CMK (cell line): ENCODE results near the gene WASF2.
"Not testable (repeated sequence)": the region's sequence is repeated elsewhere in the genome, so short reads cannot be mapped to it uniquely, and the experiment has no call there.

Source experiments
- DNase-seq: peaks from one replicate; pipeline ENCODE4 v3.0.0-alpha.2; 2010; ENCODE audit warnings: low read depth

Gene WASF2, protein sequence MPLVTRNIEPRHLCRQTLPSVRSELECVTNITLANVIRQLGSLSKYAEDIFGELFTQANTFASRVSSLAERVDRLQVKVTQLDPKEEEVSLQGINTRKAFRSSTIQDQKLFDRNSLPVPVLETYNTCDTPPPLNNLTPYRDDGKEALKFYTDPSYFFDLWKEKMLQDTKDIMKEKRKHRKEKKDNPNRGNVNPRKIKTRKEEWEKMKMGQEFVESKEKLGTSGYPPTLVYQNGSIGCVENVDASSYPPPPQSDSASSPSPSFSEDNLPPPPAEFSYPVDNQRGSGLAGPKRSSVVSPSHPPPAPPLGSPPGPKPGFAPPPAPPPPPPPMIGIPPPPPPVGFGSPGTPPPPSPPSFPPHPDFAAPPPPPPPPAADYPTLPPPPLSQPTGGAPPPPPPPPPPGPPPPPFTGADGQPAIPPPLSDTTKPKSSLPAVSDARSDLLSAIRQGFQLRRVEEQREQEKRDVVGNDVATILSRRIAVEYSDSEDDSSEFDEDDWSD

DNA sequence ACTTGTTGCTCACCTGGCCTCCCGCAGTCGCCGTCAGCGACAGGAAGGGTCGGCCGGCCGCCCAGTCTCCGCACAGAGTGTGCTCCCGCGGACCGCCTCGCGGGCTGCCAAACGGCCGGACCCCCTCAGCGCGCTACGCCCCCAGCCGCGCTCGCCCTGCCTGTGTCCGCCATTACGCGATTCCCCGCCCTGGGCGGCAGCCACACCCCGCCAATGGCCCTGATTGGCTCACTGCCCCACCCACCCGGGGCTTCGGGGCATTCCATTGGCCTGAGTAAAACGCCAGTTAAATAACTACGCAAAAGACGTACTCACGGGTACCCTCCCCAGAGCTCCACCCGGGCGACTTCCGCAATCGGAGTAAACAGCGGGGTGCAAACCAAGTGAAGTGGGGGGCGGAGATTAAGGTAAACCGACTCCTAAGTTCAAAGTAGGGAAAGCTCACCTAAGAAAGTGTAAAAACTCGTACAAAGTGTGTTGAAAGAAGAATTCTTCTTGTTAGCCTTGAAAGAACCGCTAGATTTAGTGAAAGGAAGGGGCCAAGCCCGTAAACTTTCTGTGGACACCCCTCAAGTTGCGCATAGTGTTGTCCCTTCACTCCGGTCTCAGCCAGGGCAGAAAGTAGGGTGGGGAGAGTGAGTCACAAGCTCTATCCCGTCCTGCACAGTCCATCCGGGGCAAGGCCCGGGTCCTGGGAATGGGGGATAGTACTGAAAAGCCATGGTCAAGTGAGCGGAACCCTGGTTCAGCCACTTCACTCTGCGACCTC, at the start of gene WASF2:
Gene WASF2, minus strand, starts transcription at position 195 of the 769 bp plus-strand sequence. CDS start 61,277 bp downstream, outside the sequence.
- peak; percentile 96 for DNase-seq

DNA sequence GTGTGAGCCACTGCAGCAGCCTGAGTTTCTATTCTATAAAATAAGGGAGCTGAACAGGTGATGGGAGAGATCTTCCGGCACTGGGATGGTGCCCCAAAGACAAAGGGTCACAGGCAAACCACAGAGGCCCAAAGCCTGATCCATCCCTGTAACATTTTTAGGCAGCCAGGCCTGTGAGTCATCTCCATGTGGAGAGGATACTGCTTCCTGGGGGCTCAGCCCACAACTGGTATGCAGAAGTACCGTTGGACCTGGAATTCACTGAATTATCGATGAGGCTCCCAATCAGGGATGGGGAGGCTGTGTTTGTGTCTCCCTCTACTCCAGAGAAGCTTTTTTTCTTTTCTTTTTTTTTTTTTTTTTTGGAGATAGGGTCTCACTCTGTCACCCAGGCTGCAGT, 48.8 kb upstream of the WASF2 start:
- no peak for DNase-seq

DNA sequence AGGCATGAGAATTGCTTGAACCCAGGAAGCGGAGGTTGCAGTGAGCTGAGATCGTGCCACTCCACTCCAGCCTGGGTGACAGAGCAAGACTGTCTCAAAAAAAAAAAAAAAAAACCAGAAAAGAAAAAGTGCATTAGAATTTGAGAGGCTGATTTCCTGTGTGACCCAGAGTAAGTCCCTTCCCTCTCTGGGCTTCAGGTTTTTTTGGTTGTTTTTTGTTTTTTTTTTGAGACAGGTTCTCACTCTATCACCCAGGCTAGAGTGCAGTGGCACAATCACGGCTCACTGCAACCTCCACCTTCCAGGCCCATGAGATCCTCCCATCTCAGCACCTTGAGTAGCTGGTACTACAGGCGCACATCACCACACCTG, 48.3 kb upstream of the WASF2 start:
- not testable (repeated sequence) for DNase-seq

DNA sequence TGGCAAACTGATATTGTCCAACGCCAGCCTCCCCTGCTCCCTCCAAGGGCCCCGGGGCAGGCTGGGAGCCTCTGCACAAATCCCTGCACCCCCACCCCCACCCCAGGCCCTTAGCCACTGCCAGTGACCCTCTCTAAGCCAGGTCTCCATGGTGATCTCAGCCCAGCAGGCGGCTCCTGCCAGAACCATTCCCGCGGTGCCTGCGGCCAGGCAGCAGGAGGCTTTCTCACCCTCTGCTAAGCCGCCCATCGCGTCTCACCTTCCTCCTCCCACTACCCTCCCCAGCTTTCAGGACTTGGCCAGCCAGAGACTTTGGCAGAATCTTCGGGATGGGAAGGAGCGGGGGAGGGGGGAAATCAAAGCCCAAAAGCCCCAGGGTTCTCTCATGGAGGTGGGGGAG, 46.8 kb upstream of the WASF2 start:
- no peak for DNase-seq

DNA sequence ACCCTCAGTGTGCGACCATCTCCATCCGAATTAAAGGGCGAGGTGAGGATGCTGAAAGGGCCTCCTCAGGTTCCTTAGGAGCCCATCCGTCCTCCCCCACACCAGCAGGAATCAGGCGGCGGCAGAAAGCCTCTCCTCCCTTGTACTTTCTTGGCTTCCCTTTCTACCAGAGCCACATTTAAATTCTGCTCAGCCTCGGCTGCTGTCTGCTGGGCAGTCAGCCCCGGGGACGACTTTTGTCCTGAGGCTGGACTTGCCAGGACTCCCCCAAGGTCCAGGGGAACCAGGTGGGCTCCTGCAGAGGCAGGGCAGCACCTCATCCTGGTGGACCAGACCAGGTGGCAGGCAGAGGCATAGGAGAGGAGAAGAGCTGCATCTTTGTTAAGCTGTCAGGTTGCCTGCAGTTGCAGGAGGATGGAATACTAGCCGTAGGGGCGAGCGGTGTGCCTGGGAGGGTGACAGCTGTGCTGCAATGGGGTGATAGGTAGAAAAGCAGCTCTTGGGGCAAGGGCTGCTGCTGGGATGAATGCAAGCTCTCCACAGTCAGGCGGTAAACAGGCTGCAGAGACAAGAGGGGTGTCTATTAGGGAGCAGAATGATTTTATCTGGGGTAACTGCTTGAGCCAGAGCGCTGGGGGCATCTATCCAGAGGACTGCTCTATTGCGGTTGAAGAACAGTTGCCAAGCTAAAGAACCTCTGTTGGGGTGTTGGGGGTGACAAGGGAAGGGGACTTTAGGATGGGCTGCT, 46.2 kb upstream of the WASF2 start:
- no peak for DNase-seq

DNA sequence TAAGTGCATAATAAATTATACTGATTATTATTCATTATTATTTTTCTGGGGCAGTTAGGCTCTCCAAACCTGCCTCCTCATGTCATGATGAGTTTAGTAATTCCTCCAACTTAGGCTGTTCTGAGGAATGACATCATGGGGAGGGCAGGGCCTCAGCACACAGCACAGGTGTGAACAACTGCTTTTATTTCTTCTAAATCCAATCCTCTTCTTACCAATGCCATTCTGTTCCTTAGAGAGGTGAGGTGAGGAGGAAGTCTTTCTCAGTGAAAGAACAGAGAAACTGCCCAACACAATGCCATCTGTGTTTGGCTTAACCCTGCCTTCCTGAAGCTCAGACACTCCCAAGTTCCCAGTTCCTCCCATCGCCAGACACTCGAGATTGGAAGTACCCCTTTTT, 45.4 kb upstream of the WASF2 start:
- no peak for DNase-seq

DNA sequence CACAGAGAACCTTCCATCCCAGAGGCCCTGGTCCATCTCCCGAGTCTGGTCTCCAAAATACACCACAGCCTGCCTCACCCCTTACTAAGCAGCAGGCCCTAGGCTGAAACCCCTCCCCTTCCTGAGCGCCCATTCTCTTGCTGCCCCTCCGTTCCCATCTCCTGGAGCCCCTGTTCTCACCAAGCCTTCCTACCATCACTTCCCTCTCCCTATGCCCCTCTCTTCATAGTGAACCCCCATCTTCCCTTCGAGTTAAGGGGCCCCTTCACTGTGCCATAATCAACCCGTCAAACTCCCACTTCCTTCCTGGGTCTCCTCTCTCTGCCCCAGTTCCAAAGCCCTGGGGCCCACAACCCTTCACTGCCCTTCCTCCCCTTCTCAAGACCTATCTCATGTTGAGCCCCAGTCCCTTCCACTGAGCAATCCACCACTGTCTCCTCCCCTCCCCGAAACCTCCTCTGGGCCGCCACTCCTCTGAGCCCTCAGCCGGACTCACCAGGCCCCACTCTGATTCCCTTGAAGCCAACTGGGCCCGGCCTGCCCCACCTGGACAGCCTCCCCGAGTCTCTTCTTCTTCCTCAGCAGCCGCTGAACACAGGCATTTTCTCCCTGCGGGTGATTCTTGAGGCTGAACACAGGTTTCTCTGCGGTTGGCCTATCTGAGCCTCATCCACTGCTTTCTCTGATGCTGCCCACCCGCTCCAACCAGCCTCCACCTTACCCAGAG, 42.2 kb upstream of the WASF2 start:
- DNase-seq, result no peak

DNA sequence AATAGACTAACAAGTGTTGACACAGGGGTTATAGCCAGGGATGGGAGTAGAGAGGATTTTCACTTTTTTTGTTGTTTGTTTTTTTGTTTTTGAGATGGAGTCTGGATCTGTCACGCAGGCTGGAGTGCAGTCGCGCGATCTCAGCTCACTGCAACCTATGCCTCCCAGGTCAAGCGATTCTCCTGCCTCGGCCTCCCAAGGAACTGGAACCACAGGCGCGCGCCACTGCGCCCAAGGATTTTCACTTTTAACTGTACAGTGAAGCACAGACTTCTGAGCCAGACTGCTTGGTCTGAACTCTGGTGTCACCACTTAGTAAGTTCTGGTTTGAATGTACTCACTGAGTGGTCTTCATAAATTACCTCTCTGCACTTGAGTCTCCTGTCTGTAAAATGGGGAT, 40.2 kb upstream of the WASF2 start:
- no peak for DNase-seq

DNA sequence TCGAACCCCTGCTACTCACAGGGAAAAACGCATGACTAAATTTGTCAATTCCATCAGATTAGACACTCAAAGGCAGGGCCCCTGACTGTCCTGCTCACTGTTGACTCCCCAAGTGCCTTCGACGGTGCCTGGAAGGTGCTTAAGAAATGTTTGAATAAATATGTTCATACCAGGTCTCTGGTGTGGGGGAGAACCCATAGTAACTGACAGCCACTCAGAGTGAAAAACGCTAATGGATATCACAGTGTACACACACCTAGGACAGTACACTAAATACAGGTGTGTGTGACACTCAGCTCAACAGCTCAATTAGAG, 39.7 kb upstream of the WASF2 start:
- DNase-seq, result no peak

DNA sequence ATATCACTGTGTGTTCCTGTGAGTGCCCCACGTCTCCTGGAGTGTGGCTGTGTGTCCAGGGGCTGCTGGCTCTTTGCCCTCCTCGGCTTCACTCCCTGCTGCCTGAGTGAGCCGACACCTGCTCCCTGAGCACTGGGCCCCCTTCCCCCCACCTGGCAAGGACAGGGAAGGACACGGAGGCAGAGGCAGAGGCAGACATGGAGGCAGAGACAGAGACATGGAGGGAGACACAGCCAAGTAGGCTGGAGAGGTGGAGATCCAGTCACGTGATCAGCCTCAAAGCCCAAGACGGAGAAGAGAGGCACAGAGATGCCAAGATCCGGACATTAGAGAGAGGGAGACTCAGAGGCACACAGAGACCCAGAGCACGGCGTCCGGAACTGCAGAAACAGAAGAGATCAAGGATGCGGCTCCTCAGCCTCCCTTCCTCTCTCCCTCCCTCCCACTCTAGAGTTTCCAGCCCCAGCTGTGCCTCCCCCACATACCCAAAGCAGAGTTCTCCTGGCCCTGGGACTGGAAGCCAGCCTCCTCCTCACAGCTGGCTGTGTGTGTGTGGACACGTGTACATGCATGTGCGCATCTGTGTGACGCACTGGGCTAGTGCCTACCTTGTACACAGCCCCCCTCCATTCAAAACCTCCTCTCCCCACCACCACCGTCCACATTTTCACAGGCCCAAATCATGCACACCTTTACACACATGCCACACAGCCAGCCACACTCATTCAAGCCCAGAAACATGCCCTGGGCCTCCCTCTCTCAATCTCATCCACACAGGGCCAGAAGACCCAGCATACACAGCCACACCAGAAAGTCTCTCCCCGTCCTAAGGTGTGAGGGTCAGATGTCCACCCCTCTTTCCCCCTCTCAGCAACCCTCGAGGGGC, 39.1 kb upstream of the WASF2 start:
- no peak for DNase-seq

DNA sequence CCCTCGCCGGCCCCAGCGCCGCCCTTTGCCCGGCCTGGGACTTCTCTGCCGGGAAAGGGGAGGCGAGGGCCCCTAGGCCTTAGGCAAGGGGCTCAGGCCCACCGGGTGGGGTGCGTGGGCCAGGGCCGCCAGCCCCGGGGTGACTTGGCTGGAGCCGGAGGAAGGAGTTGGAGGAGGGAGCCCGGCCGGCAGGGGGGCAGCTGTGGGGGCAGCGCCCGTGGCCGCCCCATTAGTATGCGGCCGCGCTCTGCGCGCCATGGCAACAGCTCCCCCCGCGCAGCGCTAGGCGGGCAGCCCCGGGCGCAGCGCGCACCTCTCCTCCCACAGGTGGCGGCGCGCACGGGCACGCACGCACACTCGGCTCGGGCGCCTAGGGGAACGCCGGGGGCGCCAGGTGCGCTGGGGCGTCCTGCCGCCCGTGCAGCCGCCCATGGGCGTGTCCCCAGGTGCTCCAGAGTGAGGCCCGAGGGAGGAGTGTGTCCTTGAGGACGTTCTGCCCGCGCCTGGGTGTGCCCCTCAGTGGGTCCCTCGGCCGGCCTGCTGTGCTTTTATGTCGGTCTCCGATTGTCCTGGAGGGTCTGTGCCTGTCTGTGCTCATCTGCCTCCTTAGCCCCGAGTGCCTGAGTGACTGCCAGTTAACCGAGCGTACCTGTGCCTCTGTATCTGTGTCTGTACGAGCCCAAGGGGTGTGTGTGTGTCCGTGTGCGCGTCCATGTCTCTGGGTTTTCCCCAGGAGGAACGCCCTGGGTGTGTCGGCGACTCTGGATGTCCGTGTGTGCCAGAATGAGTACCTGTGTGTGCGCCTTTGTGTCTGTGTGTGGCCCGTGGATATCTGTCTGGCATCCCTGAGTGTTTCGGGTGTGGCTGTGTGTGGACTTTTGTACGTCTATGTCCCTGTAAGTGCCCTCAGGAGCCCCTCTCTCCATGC, 38.2 kb upstream of the WASF2 start:
- no peak for DNase-seq

DNA sequence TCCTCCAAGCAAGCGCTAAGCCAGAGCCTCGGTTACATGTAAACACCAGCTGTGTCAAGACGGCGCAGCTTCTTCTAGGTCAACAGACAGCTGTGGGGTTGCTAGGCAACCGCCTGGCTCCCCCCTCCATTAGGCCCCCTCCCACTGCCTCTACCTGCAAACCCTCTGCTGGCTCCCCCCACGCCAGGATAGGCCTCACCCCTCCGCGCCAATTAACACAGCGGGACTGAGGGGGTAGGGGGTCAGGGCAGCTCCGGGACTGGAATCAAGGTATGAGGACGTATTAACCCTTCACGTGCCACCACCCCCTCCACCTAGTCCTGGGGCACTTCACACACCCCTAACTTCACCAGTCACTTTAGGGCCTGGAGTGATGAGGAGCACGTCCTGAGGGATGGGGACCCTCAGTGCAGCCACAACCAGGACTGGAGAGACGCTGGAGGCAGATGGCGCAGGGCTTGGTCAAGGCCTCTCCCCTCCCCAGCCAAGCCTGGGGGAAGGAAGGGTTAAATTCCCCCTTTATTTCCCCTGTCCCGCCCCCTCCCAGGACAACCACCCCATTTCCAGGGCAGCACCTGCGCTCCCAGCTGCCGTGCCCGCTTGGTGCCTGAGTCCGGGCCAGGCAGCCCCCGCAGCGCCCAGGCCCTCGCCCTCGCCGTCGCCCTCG, 37.4 kb upstream of the WASF2 start:
- DNase-seq, result no peak

DNA sequence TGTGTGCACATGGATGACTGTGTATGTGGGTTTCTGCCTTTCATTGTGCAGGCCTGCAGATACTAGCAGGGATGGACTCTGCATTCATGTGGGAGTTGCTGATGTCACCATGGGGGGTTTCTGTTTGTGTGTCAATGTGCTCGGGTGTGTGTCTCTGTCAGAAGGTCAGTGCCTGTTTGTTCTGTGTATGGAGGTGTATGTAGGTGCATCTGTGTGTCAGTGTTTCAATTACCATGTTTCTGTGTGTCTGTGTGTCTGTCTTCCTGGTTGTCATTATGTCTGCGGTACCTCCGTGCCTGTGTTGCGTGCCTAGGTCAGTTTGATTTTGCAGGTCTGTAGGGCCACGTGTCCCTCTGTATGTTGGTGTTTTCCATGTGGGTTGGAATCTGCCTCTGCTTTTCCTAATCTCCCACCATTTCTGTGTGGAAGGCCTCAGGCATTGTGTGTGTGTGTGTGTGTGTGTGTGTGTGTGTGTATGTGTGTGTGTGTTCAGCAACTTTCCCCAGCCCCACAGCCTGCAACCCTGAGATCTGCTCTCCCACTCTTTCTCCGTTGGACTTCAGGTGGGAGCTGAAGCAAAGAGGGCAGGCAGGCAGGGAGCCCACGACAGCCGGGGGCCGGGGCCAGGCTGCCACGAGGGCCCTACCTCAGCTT, 36.7 kb upstream of the WASF2 start:
- no peak for DNase-seq

DNA sequence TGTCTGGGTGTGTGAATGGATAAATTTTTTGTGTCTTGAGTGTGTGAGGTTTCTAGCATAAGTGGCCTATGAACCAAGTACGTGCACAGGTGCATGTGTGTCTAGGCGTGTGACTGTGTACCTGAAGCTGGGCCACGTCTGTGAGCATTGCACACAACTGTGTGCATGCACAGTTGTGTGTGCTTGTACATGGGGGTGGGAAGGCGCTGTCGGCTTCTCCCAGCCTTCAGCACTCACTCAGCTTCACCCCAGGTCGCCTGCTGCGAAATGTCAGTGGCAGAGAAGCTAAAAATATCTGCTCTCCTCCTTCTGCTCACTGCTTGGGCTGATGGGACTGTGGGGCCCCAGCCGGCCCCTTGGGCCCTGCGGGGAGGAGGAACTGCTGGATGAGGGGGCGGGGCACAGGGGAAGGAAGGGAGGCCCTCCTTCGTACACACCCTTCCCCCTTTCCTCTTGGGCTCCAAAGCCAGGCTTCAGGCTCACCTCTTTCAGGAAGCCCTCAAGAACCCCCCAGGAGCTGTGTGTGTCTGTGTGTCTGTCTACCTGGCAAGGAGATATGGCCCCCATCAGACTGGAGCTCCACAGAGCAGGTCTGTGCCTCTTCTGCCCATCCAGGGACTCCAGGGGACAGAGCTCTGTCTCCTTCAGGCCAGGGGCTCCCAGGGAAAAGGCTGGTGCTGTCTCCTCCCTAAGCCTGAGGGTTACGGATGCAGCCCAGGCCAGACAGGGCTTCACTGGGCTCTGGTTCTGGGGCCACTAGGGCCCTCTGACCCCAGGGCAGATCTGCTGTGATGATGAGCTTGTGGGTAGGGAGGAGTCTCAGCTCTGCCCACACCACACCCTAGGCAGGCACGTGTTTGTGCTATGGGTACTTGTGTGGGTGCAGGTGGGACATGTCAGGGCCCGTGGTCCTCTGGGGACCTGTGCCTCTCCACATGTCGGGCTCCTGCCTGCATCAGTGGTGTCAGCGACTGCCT, 35.6 kb upstream of the WASF2 start:
- DNase-seq, result peak; percentile 91

DNA sequence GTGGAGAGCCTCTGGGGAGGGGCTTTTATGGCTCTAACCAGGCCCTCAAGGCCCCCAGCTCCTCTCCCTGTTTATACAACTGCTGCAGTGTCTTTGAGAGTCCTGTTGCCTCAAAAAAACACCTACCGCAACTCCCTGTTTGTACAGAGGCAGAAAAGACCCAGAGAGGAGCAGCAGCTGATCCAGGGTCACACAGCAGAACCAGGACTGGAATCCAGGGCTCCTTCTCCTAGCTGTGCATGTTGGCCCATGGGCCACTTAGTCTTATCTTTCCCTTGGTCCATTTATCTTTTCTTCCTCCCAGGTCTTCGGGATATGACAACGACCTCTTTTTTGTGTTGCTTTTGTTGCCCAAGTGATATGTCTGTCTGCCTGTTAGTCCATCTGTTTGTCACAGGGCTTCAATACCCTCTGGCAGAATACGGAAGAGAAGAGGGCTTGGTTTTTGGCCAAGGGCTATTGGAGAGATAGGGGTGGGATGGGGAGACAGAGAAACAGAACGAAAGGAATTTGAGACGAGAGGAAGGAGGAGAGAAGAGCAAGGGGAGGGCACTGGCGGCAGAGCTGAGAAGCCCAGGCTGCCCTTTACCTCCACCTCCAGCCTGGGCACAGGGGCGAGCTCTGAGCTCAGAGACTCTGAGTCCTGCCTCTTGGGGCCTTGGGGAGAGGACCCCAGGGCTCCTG, 33.5 kb upstream of the WASF2 start:
- DNase-seq, result no peak

DNA sequence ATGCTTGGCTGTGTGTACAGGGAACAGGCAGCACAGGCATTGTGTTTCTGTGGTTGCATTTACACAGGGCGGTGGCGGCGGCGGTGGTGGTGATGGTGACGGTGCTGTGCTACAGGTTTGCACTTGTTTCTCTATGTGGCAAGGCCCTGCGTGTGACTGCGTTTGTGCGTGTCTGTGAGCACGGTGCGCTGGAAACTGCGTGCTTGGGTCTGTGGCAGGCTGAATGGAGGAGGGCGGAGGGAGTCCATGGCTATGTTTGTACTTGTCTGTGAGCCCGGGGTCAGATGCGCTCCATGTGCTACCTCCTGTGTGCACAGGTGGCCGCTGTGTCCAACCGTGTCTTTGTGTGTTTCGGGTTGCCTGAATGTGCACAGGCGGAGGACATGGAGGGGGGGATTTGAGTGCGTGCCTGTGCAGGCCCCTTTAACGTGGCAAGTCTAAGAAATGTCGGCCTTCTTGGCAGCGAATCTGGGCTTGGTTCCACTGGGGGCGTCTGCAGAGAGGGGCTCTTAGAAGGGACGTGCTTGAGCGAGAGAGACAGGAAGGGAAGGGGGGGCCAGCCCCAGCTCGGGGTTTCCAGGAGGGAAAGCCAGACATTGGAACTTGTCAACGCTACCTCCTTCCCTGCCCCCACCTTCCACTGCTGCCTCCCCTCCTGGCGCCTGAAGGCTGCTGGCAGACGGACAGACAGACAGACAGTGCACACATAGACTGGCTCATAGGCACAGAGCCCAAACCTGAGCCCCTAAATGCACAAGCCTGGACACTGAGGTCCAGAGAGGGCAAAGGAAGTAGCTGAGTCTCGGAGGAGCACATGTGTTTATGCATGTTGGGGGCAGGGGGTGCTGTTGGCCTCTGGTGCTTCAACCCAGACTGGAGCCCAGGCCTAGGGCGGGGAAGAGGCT, 32.7 kb upstream of the WASF2 start:
- DNase-seq, result no peak
